Endothelial cell of umbilical vein (primary cell): ENCODE data around the gene SESTD1. TPM values are rescaled to one million over a fixed set of nuclear protein-coding genes. Genes with fewer than 3 reads are reported as not detected.

Experiments used
- BruUV-seq: library from RNA; stranded (reverse); fragments of 400-500 nt; replicated peaks from 2 replicates; lab custom pipeline; 2021; lab: Mats Ljungman, UMichigan
- CTCF ChIA-PET: fragments of 300-600, 350-600 bp; sonication (Branson Sonifier 250); formaldehyde crosslinking; loops from one replicate; lab custom pipeline; 2021; ENCODE audit warnings: antibody characterized with exemption, inconsistent platforms; lab: Charles Lee
- POLR2A ChIA-PET: fragments of 300-600, 350-600 bp; sonication (Branson Sonifier 250); formaldehyde crosslinking; loops from one replicate; lab custom pipeline; 2021; ENCODE audit warnings: antibody characterized with exemption, inconsistent platforms; lab: Charles Lee
- DNase-seq: peaks from one replicate; pipeline ENCODE4 v3.0.0-alpha.2; 2011; ENCODE audit warnings: low read depth, low spot score
- FAIRE-seq: peaks from 2 replicates; lab custom pipeline; 2011; peaks lifted over from hg19 to GRCh38; lab: Jason Lieb, UNC
- H2AFZ ChIP-seq: 2 replicates; pipeline ENCODE4 v1.6.0; 2012; ENCODE audit warnings: low read depth, low read length, control low read depth, inconsistent platforms
- H3K27ac ChIP-seq: 2 replicates; pipeline ENCODE4 v1.5.1; 2011; ENCODE audit warnings: low read depth, mild to moderate bottlenecking, control low read depth, low read length, moderate library complexity; ENCODE audit not compliant: insufficient read depth
- H3K27me3 ChIP-seq, 2 experiments: 2 replicates each; pipeline versions ENCODE4 v1.6.0 to v1.6.1; 2011; ENCODE audit warnings: low read length in 2 of 2, mixed read lengths in 1 of 2; ENCODE audit not compliant: control insufficient read depth in 2 of 2, insufficient read depth in 2 of 2
- H3K36me3 ChIP-seq, 2 experiments: 2 replicates in 1 of 2; 3 replicates in 1 of 2; pipeline ENCODE4 v1.5.1; 2011; ENCODE audit warnings: low read length in 2 of 2, mild to moderate bottlenecking in 1 of 2, moderate library complexity in 1 of 2; ENCODE audit not compliant: control insufficient read depth in 2 of 2, insufficient read depth in 2 of 2; ENCODE audit errors: extremely low read depth in 1 of 2
- H3K4me1 ChIP-seq: 3 replicates; pipeline ENCODE4 v1.5.1; 2011; ENCODE audit warnings: mild to moderate bottlenecking, low read length; ENCODE audit not compliant: control insufficient read depth, insufficient read depth; ENCODE audit errors: extremely low read depth
- H3K4me2 ChIP-seq: 2 replicates; pipeline ENCODE4 v1.6.1; 2011; ENCODE audit warnings: low read length, control low read depth, mixed read lengths; ENCODE audit not compliant: insufficient read depth
- H3K4me3 ChIP-seq, 3 experiments: fragments of 200-600 bp in 1 of 3; sonication (generic), shearing (Covaris generic) in 1 of 3; replicated peaks in 1 of 3; 2 replicates each; pipeline ENCODE4 v1.5.1; 2011 to 2016; ENCODE audit warnings: control low read depth in 3 of 3, low read length in 3 of 3, mild to moderate bottlenecking in 2 of 3, inconsistent platforms in 1 of 3, low read depth in 1 of 3, moderate library complexity in 1 of 3; ENCODE audit not compliant: insufficient read depth in 1 of 3
- H3K79me2 ChIP-seq: 2 replicates; pipeline ENCODE4 v1.6.0; 2012; ENCODE audit warnings: low read length, inconsistent platforms; ENCODE audit not compliant: control insufficient read depth, insufficient read depth
- H3K9ac ChIP-seq: replicated peaks from 2 replicates; pipeline ENCODE3; 2011; ENCODE audit warnings: low read length, control low read depth; ENCODE audit not compliant: insufficient read depth; ENCODE audit errors: extremely low read depth
- H3K9me1 ChIP-seq: replicated peaks from 3 replicates; pipeline ENCODE4 v1.6.0; 2011; ENCODE audit warnings: mild to moderate bottlenecking, low read length; ENCODE audit not compliant: control insufficient read depth, insufficient read depth; ENCODE audit errors: extremely low read depth
- H3K9me3 ChIP-seq: replicated peaks from 2 replicates; pipeline ENCODE4 v1.5.1; 2012; ENCODE audit warnings: low read length, inconsistent platforms; ENCODE audit not compliant: control insufficient read depth, insufficient read depth
- H4K20me1 ChIP-seq: replicated peaks from 2 replicates; pipeline ENCODE3; 2011; ENCODE audit warnings: mild to moderate bottlenecking, low read length; ENCODE audit not compliant: control insufficient read depth, insufficient read depth; ENCODE audit errors: extremely low read depth
- CTCF ChIP-seq, 2 donors: IDR thresholded peaks; 1 replicate in 1 of 2; 2 replicates in 1 of 2; pipeline ENCODE4 v1.5.1; 2011; ENCODE audit warnings: low read length in 2 of 2, mild to moderate bottlenecking in 2 of 2, moderate library complexity in 2 of 2, control low read depth in 1 of 2, inconsistent platforms in 1 of 2, low read depth in 1 of 2; ENCODE audit not compliant: insufficient read depth in 1 of 2; ENCODE audit errors: extremely low read depth in 1 of 2
- EZH2 ChIP-seq: IDR thresholded peaks from 2 replicates; pipeline ENCODE4 v1.6.1; 2012; ENCODE audit warnings: borderline replicate concordance, low read depth, mild to moderate bottlenecking, moderate library complexity, low read length, inconsistent platforms; ENCODE audit not compliant: severe bottlenecking
- FOS ChIP-seq: IDR thresholded peaks from 2 replicates; pipeline ENCODE4 v1.6.1; 2011; ENCODE audit warnings: mild to moderate bottlenecking, low read length, moderate library complexity, borderline replicate concordance; ENCODE audit not compliant: insufficient read depth
- GATA2 ChIP-seq: IDR thresholded peaks from 2 replicates; pipeline ENCODE4 v1.7.0; 2011; ENCODE audit warnings: low read depth, mild to moderate bottlenecking, moderate library complexity, mixed read lengths, low read length; ENCODE audit not compliant: insufficient read length, insufficient read depth
- JUN ChIP-seq: IDR thresholded peaks from 2 replicates; pipeline ENCODE4 v1.6.1; 2011; ENCODE audit warnings: borderline replicate concordance, low read depth; ENCODE audit not compliant: insufficient read length, insufficient read depth
- MAX ChIP-seq: IDR thresholded peaks from 2 replicates; pipeline ENCODE4 v1.6.1; 2011; ENCODE audit not compliant: insufficient read depth, insufficient read length
- MYC ChIP-seq: IDR thresholded peaks from one replicate; pipeline ENCODE4 v1.6.1; 2011; ENCODE audit warnings: mild to moderate bottlenecking, low read depth, low read length
- POLR2A ChIP-seq: IDR thresholded peaks from 2 replicates; pipeline ENCODE4 v1.6.1; 2012; ENCODE audit warnings: low read depth, mild to moderate bottlenecking, control low read depth, low read length
- POLR2AphosphoS5 ChIP-seq: IDR thresholded peaks from 2 replicates; pipeline ENCODE4 v1.6.1; 2012; ENCODE audit warnings: low read depth, mild to moderate bottlenecking, control low read depth, low read length, moderate library complexity; ENCODE audit not compliant: insufficient read depth
- dilution Hi-C: fragments of 300-500 bp; cut with MboI; formaldehyde crosslinking; loops from one replicate; pipeline ENCODE4 v1.15.0; 2019; ENCODE audit warnings: low sequenced_read_pairs; ENCODE audit not compliant: extremely low pct_ligation_motif_present
- intact Hi-C: fragments of 100-400 bp; cut with micrococcal nuclease; formaldehyde crosslinking; loops from one replicate; pipeline ENCODE4 v1.10.0; 2022
- polyA plus RNA-seq, 4 experiments: library from polyadenylated mRNA; depleted of rRNA in 3 of 4; stranded (reverse) in 3 of 4; unstranded in 1 of 4; fragments of >200 nt; gene quantifications; 2 replicates each; pipeline versions ENCODE4 v1.2.1 to v1.2.3, GENCODE V29; 2011 to 2012; ENCODE audit warnings: missing spikeins in 1 of 4
- total RNA-seq: library from RNA; stranded (reverse); gene quantifications from 2 replicates; pipeline ENCODE4 v1.2.3, GENCODE V29; 2021

The SESTD1 gene
- total and polyA plus RNA-seq, 2 donors (not counting 3 experiments of a cell fraction or from before 2014, with no cell fraction given), result 9.8 to 72.4 TPM

- H3K27ac ChIP-seq, result no peak overlapping the region
- no peak overlapping the region for H2AFZ ChIP-seq
- POLR2A ChIA-PET, result no interaction called here
- DNase-seq (no peak), FAIRE-seq (no peak)
- intact Hi-C loops, result no loop called here
- H3K9me1 ChIP-seq, result no peaks in the 10 kb centered on the region
- H3K4me2 ChIP-seq, result no peak overlapping the region
- CTCF ChIA-PET, result interaction anchor here (1.4 kb wide), 2 partner anchors 16 to 26 kb away, joined by 3 read pairs; no protein-coding TSS in a partner anchor
- H3K79me2 ChIP-seq, result no peaks in the 10 kb centered on the region
- dilution Hi-C loops, result no loop called here
- BruUV-seq, result no TSS peak
- TF ChIP-seq POLR2AphosphoS5 (no peak), GATA2 (no peak), EZH2 (no peak), MAX (no peak), CTCF (IDR thresholded peaks at IDR 0.05; ENCODE audit: extremely low read depth in 1 of 2, insufficient read depth in 1 of 2, low read depth in 1 of 2, low read length in 2 of 2) (no peak), POLR2A (no peak), MYC (no peak), FOS (no peak), JUN (no peak)
- no peaks in the 10 kb centered on the region for H3K27me3 ChIP-seq
- no peak overlapping the region for H3K4me3 ChIP-seq
- H3K4me1 ChIP-seq, result no peaks in the 10 kb centered on the region
- H3K9me3 ChIP-seq, result no peaks in the 10 kb centered on the region
- no peaks in the 10 kb centered on the region for H4K20me1 ChIP-seq
- H3K9ac ChIP-seq, result no peak overlapping the region
- H3K36me3 ChIP-seq, result no peaks in the 10 kb centered on the region
Observed at GRCh38 chr2:179297927-179298326, 33.3 kb upstream of the SESTD1 start.
